Stimulated activated CD4-positive, alpha-beta T cell treated with anti-CD3 and anti-CD28 coated beads, Interleukin-15, amount 100 ng/mL, for 48 hours (primary cell): ENCODE measurements around the gene UPP1.
A peak's percentile ranks its signal among the peaks of the same experiment; 100 is the strongest.

Experiments used
- DNase-seq, 2 donors: peaks; one replicate each; pipeline ENCODE4 v3.0.0-alpha.2; 2020; ENCODE audit warnings: low read depth in 2 of 2

Gene UPP1

DNA sequence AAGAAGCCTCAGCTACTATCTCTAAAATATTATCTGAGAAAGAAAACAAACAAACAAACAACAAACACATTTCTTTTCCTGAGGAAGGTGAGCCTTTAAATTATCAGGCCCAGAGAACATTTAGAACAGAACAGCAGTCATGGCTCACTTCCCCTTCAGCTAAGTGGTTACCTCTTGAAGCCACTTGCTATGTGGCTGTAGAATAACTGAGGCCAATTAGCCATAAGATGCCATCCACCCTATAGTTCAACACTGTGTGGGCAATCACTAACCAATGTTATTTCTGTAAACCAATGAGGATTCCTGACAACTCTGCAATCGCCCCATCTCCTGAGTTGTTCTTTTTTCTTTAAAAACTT lies 3.7 kb upstream of the UPP1 start:
- no peak for DNase-seq

DNA sequence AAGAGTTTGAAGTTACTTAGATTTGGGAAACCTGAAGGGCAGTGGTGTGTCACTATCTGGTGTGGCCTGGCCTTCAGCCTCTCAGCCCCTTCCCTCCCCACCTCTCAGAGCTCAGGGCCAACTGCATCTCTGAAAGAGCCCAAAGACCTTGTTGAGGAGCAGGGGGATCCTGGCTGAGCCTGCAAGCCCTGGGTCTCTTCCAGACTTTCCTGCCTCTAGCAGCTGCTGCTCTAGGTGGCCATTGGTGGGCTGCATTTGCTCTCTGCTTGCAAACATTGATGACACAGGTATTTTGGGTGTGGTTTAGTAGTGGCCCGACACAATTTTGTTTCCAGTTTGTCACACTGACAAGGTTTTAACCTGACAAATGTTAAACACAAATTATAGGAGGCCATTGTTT lies 3.1 kb upstream of the UPP1 start:
- DNase-seq = no peak

DNA sequence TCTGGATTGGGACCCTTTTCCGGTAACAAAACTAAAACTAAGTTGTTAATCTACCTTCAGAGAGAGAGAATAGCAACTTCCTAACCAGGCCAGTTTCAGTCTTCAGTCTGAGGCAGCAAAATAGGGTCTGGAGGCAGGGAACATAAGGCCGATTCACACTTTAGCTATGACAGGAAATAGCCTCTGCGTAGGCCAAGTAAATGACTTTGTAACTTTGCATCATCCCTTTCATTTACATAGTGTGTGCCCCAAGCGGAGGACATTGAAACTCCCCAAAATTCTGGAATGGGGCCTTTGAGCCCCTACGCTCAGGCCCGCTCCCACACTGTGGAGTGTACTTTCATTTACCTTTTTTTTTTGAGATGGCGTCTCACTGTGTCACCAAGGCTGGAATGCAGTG lies 1.7 kb upstream of the UPP1 start:
- no peak for DNase-seq

DNA sequence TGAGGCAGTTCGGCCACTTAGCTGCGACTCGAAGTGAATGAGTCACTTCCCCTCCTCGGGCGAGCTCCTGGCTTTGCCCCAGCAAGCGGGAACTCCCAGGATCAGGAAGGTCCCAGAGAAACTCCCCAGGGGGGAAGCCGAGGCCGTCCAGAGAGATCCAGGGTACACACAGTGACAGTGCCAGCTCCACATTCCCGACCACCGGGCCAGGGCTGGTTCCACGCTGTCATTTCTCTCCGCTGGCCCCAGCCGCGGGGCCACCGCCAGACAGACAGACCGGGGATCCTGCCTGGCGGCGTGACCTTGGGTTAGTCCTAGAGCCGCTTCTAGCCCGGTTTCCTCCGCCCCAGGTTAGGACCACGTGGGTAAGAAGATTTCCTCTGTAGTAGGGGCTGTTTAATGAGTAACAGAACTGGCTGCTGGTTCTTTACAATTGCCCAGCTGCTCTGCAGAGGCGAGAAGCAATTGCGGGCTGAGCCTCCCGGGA lies 463 bp upstream of the UPP1 start:
- DNase-seq = no peak

DNA sequence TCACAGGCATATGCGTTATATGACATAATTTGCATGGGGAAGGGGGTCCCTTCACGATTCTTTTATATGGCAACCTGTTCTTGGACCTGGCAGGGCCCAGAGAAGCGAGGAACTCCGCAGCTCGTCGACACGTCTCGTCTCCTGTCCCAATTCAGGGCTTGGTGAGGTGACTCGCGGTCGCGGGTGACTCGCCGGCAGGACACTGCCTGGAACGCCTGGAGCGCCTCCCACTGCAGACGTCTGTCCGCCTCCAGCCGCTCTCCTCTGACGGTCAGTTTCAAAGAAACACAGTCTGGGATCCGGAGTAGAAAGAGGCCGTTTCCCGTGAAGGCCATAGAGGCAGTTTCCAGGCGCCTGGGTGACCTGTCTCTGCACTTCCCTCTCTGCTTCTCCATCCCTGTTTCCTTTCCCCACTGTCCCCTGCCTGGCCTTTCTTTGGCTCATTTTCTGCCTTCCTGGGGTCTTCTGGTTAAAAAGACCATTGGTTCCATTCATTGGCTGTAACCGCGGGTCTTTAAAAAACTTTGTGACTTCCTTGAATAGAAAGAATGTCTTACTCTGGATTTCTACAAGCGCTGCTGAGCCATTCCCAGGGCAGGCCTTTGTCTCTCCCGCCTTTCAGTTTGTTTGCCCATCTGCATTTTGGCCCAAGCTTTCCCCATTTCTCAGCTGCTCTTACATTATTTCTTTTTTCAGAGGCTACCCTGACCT lies 1.2 kb downstream of the UPP1 start:
- DNase-seq = no peak

DNA sequence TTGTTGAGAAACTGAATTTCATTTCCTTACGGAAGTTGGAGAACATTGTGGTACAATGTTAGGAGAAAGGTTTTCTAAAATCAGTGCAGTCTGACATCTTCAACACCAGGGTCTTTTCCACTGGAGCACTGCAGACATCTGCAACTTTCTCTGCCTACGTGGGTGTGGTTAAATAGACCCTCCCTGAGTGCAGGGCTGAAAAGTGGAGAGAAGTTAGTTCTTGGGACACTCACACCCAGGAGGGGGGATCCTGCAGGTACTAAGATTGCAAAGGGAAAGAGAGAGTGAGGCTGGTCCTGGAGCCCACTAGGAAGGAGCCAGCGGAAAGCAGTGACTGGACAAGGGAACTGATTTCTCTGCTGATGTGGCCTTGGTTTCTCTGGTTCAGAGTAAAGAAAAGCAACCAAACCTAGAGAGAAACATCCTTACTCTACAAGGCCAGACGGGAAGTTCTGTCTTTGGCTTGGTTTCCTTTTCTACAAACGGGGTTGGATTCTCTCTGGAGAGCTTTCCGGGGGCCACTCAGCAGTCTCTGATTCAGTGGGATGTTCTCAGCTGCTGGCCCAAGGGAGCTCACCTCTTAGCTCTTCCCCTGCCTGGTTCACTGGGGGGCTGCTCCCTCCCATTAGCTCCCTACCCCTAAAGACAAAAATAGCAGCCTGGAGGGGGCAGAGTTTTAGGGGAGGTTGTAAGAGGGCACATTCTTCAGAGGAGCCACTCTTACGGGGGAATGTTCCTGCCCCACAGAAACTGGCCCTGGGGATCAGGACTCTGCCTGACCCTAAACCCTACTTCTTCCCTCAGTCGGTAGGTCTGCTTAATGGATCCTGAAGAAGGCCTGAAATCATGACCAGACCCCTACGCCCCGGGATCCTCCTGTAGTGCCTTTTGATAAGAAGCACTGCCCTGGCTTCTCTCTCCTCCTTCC lies 2.7 kb downstream of the UPP1 start:
- no peak for DNase-seq

DNA sequence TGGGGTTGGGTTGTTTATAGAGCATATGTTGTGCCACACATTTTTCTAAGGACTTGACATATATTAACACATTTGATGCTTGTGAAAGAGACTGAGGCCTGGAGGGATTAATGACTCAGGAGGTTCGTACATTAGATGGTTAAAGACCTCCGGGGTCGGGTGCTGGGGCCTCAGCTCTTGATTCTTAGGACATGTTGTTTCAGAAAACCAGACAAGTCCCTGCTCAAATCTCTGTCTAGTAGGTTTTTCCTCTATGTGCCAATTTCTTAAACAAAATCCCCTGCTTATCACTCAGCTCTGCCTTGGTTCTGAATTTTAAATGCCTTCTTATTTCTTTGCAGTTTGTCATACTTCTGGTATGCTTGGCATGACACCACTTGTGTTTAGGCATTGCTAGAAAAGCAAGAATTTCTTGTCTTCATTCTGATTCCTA lies 5.8 kb downstream of the UPP1 start:
- no peak for DNase-seq

DNA sequence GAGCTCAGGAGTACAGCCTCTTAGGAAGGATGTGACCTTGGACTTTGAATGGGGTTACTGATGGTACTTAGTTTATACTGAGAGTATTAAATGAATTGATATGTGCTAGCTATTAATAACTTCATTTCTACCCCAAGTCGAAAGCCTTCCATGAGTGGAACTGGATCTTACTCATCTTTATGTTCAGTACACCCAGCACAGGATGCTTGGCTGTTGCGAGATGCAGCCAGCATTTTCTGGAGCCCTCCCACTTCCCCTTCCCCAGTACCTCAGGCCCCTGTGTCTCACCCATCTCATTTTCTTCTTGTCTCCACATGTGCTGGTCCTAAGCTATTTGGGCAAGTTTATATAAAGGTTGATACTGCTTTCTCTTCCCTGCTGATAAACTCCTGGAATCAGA lies 7.2 kb downstream of the UPP1 start:
- DNase-seq = no peak

DNA sequence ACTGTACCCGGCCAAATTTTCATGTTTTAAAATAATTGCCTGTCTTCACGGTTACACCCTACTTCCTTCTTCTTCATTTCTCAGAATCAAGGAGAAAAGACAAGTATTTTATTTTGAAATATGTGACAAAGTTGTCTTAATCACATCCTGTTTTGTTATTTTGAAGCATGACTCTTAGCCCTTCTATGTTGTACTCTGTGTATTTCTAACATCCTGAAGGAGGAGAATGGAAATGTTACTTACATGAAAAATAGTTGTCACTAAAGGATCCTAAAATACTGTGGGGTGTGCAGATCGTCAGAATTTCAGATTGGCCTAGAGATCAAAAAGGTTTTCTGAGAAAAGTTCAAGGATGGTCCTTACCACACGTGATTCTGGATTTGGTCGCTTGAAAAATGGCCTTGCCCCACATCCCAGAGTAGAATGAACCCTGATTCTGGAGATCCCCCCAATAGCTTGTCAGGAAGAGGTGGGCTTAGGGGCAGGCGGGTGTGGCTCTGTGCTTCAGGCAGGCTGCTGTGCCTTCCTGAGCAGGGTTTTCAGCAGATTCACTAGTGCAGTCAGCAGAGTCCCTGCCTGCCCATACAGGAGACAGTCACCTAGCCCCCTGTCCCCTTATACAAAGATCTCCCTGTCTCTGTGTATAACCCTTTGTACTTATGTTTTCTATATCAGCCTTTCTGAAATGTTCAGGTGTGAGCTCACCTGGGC lies 8.6 kb downstream of the UPP1 start:
- DNase-seq = no peak

DNA sequence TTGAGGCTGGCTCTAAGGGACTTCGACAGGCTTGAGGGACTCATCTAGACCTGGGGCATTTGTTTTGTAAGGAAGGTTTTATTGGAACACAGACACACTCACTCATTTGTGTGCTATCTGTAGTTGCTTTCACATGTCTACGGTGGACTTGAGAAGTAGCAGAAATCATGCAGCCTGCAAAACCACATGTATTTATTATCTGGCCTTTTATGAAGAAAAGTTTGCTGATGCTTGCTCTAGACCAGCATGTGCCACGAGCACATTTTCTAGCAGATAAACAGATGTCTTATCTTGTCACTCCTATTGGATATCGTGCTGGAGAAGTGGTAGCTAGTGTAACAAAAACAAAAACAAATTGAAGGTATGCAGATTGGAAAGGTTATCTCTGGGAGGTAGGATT lies 9.8 kb downstream of the UPP1 start:
- DNase-seq = no peak

DNA sequence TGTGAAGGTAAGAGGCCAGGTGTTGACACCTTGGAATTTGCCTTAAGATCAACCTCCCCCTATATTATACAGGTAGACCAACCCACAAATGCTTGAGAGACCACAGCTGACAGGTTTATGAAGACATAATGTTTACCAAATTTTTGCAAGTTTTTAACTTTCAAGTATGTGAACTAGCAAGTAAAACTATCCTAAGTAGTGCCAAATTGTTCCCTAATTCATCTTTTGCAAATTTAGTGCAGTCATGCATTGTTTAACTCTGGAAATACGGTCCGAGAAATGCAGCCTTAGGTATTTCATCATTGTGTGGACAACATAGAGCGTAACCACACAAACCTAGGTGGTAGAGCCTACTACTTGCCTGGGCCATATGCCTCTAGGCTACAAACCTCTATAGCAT lies 10.7 kb downstream of the UPP1 start:
- no peak for DNase-seq

DNA sequence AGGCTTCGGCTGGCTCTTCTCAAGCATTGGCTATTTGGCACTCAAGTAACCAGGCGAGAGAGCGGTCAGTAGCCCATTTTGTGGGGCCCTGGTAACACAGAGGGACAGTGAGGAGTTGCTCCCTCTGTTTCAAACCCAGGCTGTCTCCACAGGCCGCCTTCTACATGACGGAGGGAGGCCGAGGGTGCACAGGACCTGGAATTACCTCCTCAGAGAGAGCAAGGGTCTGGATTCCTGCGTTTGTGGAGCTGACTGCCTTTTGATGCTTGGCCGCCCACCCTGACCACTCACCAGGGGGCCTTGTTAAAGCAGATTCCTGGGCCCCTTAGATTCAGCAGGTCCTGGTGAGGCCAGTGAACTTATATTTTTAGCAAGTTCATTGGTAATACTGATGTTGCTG lies 12.3 kb downstream of the UPP1 start:
- DNase-seq = no peak

DNA sequence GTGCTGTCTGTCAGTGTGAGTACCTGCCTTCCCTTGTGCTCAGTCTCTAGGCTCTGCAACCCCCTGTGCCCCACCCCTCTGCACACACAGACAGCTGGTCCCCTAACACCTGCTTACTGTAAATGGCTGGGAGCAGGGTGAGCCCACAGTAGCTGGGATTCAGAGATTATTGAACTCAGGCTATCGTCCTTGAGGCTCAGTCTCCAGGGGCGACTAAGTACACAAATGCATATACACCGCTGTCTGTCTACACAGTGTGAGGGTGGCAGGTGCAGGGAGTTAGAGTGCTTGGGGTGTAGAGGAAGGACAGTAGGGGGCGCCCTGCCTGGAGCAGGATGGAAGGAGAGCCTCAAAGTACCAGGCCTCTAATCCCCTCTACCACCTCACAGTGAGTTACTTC lies 12.9 kb downstream of the UPP1 start:
- no peak for DNase-seq

DNA sequence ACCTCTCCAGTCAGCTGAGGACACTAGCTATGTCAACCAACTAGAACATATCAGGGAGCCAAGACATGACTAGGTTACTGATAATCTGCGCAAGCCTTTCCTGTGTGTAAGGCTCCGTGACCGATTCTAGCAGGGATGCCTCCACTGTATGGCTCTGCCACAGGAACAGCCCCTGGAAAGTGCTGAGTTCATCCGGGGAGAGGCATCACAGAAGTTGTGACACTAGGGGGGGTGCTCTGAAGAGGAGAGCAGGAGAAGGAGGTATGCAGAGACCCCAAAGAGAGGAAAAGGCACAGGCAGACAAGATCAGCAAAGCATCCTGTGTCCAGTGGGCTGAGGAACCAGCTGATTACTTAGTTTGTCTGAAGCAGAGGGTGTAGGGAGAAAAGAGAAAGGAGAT lies 13.5 kb downstream of the UPP1 start:
- DNase-seq = no peak

DNA sequence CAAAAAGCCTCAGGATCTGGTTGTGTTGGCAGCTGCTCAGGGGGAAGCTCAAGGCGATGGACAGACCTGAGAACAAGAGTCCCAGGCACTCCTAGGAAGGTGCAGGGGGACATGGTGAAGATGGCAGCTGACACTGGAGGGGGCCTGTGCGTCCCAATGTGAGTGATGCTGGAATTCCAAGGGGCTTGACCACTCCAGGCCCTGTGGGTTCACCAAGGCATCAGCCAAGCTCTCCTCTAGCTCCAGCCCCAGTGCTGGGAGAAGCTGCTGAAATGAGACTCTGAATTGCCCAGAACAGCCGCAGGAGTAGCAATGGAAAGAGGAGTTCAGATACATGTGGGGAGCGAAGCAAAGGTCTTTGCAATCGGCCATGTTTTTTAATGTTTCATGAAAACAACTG lies 16.0 kb downstream of the UPP1 start:
- DNase-seq = no peak

DNA sequence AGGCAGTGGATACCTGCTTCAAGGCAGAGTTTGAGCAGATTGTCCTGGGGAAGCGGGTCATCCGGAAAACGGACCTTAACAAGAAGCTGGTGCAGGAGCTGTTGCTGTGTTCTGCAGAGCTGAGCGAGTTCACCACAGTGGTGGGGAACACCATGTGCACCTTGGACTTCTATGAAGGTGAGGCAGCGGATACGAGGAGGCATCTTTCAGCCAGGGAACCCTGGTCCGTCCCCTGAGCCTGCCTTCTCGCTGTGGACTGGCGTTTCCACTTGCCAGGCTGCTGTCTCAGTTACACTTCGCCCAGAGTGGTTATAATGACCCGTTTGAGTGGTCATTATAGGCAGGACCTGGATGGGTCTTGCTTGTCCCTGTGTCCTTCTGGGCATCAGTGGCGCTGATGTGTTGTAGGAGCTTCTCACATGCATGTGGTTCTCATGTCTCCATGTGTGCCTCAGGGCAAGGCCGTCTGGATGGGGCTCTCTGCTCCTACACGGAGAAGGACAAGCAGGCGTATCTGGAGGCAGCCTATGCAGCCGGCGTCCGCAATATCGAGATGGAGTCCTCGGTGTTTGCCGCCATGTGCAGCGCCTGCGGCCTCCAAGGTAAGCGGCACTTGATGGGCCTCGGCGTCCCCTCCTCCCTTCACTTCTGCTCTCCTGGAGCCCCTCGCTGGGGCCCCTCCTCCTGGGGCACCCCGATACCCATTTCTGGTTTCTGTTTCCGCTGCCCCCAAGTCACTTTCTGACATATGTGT lies 18.0 kb downstream of the UPP1 start:
- no peak for DNase-seq

DNA sequence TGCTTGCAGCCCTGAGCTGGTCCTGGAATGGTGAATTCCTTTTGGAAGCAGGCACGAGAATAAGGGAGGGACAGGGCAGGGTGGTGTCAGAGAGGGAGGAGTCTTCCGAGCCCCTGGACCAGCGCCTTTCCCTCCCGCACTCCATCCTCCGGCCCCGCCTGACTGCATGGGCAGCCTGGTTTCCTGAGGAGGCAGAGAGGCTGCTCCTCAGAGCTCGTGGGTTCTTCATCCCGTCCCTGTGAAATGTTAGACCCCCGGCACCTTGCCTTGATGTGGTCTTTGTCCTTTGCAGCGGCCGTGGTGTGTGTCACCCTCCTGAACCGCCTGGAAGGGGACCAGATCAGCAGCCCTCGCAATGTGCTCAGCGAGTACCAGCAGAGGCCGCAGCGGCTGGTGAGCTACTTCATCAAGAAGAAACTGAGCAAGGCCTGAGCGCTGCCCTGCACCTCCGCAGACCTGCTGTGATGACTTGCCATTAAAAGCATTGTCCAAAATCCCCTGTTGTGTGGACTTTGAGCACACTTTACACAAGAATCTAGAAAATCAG lies 18.9 kb downstream of the UPP1 start:
- no peak for DNase-seq

DNA sequence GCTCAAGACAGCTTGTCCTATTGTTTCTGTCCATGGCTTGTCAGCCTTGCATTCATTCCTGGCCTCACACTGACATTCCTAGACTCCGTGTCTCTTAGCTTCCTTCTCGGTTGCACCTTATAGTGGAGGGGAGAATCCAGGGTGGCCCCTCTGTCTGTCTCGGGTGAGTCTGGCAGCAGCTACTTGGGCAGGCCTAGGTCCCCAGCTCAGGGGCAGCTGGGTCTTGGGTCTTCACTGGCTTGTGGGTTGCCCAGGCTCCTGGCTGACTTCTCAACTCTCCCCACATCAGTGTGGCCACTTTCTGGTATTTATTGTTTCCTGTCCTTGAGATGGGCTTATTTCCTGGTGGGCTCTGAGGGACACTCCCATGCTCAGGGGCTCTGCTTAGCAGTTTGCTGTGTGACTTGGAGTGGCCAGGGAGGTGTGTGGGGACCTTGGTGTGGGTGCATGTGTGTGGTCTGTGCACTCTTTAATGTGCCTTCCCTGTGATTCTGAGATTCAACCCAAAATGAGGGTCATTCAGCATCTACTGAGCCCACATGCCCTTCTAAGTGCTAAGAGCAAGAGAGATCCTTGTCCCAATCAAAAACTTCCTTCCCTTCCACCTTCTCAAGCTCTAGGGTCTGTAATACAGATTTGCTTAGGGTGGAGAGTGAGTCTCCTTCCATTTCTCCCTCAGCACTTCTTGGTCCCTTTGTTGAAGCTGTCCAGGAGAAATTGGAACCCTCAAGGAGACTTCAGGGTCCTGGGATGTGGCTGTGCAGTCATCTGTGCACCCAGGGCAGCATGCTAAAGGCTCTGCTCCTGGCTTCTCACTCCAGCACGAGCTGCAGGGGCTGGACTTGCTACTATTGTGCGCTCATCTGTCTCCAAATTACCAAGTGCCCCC lies 20.1 kb downstream of the UPP1 start:
- DNase-seq = no peak

DNA sequence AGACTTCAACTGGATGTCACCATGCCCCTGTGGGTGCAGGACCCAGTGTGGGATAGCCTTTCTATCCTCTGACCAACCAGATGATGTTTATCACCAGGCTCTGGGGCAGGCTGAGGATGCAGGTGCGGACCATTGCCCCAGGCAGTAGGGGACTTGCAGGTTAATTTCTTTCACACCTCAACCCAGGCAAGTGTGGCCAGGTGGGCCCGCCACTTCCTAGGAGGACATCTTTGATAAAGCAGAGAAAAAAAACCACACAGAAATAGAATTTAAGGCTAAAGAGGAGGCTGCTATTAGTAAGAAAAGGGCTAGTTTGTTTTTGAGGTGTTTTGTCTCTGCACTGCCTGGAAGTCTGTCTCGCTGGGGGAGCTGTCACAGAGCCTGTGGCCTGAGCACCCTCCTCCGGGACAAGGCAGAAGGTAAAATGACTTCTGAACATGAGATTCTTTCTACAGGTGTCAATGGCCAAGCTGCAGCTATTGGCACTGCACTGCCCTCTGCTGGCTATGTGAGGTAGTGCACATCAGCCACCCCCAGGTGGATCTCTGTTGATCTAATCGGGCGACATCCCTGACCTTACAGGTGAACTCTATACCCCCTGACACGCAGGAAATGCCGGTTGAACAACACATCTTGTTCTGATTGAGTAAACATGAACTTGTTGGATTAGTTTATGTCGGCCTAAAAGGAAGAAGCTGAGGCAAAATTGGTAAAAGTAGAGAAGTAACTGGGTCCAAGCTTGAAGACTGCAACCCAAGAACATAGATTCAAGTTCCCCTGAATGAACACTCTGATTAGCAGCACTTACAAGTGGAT lies 21.0 kb downstream of the UPP1 start:
- peak; percentile 72 to 82 for DNase-seq

DNA sequence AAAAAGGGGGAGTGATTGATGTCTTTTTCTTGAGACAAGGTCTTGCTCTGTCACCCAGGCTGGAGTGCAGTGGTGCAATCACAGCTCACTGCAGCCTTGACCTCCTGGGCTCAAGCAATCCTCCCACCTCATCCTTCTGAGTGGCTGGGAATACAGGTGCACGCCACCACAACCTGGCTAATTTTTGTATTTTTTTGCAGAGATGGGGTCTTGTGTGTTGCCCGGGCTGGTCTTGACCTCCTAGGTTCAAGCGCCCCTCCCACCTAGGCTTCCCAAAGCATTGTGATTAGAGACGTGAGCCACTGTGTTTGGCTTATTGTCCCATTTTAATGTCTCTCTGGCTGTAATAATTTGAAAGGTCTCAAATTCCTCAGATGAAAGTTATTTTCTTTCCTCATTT lies 21.8 kb downstream of the UPP1 start:
- no peak for DNase-seq
